NCI-H2171 treated with DMSO at 0.1 percent for 48 hours (cell line): ENCODE results near the gene DCHS1.
A peak's percentile ranks its signal among the peaks of the same experiment; 100 is the strongest.

Source experiments
- DNase-seq: peaks from one replicate; lab custom pipeline; 2025; lab: John Stamatoyannopoulos, UW

DCHS1 gene

GRCh38 chr11:6646071-6646470 lies 9.5 kb downstream of the DCHS1 start:
- no peak for DNase-seq

DNA sequence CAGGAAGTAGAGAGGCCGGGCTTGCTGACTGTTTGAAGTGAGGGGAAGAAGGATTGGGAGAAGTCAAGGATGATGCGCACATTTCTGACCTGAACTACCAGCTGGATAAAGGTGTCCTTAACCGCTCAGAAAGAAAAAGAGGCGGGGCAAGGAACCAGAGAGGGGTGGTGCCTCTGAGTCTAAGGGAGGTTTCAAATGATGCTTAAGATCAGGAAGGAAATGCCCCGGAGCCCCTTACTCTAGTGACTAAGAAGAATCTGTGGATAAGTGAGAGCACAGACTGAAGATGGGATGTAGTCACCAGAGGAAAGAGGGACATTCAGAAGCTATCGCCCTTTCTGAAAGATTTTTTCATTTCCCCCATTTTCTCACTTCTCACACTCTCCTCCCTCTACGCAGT lies 12.7 kb downstream of the DCHS1 start:
- DNase-seq: no peak

DNA sequence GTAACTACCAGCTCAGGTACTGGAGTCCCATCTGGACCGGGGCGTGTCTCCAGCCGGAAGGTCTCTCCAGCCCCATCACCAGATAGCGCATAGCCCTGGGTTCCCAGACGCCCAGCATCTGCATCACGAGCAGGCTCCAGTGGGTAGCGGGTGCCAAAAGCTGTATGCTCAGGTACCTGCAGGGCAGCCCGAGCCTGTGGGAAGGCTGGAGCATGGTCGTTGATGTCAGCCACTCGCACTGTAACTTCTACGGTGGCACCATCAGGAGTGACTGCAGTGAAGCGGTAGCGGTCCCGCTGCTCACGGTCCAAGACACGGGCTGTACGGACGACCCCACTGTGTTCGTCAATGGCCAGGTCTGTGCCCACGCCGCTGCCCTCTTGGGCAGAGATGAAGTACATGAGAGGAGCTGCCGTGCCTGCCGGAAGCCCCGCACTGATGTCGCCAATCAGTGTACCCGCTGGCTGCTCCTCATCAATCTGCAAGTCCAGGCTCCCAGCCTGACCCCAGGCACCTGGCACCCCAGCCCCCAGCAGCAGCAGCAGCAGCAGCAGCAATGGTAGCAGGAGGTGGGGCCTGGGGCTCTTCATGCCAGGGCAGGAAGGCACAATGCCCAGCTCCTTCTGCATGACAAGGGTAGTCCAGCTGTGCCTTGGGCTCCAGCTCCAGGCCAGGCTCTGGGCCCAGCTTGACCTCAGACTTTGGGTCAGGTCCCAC lies 14.5 kb downstream of the DCHS1 start:
- DNase-seq: no peak

- DNase-seq: no peak
Measured at GRCh38 chr11:6640036-6640984, 15.3 kb downstream of the DCHS1 start.

GRCh38 chr11:6638429-6638828 lies 17.2 kb downstream of the DCHS1 start:
- DNase-seq: peak; percentile 8

DNA sequence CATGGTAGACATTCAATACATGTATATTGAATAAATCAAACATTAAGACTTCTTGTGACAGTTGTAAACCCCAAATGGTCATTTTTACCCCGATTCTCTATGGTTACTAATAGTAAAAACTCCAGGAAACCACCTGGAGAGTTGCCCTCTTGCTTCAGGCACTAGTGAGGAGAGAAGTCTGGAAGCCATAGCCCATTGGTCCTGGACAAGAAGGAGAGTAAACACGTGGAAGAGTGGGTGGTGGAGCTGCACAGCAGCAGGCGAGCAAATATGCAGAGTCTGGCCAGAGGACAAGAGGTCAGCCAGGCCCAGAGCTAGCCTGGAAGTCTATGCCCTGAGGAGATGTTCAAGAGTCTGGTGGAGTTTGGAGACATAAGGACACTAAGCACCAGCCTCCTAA lies 17.7 kb downstream of the DCHS1 start:
- DNase-seq: no peak

- DNase-seq: no peak
Measured at GRCh38 chr11:6636480-6636879, 19.1 kb downstream of the DCHS1 start.

GRCh38 chr11:6635082-6635932 lies 20.3 kb downstream of the DCHS1 start:
- DNase-seq: no peak

- DNase-seq: no peak
Measured at GRCh38 chr11:6634534-6634933, 21.1 kb downstream of the DCHS1 start.

GRCh38 chr11:6633422-6634408 lies 21.9 kb downstream of the DCHS1 start:
- DNase-seq: no peak

- DNase-seq: no peak
Measured at GRCh38 chr11:6632116-6633073, 23.2 kb downstream of the DCHS1 start.

- DNase-seq: no peak
Measured at GRCh38 chr11:6631361-6631890, 24.2 kb downstream of the DCHS1 start.

DNA sequence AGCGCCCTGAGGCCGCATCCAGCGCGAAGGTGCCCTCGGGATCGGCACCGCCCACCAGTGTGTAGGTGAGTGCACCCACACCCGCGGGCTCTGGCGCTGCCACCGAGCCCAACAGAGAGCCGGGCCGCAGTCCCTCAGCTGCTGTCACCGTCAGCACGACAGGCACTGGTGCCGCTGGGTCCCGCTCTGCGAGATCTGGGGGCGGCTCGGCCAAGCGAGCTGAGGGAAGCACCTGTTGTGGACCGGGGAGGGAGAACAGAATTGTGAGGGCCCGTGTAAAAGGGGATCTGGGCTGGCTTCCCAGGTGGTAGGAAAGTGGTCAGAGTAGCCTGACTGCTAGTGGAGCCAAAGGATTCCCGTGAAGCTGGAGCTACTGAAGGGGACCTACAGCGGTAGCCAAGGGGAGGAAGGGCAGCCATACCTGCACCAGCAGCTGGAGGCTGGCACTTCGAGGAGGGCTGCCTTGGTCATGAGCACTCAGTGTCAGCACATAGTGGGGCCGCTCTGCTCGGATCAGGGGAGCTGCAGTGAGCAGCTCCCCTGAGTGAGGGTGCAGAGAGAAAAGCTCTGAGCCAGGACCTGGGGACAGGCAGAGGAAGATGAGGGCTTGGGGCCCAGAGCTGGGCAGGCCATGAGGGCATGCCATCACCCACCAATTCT lies 24.8 kb downstream of the DCHS1 start:
- DNase-seq: no peak

GRCh38 chr11:6629892-6630631 lies 25.5 kb downstream of the DCHS1 start:
- DNase-seq: peak; percentile 29

GRCh38 chr11:6629573-6629891 lies 26.1 kb downstream of the DCHS1 start:
- no peak for DNase-seq

DNA sequence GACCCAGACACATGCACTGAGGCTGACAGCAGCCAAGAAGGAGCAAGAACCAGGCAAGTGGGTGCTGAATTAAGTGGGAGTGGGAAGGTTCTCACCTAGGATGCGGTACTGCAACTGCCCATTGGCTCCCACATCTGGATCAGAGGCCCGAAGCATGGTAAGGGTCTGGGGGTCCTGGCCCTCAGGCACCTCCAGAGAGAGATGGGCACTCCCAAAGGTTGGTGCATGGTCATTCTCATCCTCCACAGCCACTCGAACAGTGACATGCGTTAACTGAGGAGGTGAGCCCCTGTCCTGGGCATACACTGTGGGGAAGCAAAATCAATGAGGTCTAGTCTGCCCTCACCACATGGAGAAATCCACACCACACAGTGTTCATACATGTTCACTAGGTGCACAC lies 27.1 kb downstream of the DCHS1 start:
- no peak for DNase-seq

GRCh38 chr11:6627762-6628241 lies 27.8 kb downstream of the DCHS1 start:
- DNase-seq: no peak
